GM12891 (cell line): ENCODE measurements around the gene SPRED2.

Experiments
- PAX5 ChIP-seq: IDR thresholded peaks from 2 replicates; pipeline ENCODE4 v1.6.1; 2011; ENCODE audit warnings: low read length, moderate library complexity, mild to moderate bottlenecking; ENCODE audit not compliant: insufficient read depth, severe bottlenecking
- POLR2A ChIP-seq: IDR thresholded peaks from 2 replicates; pipeline ENCODE4 v1.6.1; 2011; ENCODE audit warnings: low read depth, low read length, control low read depth
- POLR2AphosphoS5 ChIP-seq: IDR thresholded peaks from 2 replicates; pipeline ENCODE4 v1.6.1; 2011; ENCODE audit warnings: low read depth, low read length, control low read depth
- POU2F2 ChIP-seq: IDR thresholded peaks from 2 replicates; pipeline ENCODE4 v1.6.1; 2011; ENCODE audit warnings: low read depth, mild to moderate bottlenecking, control low read depth, low read length, moderate library complexity
- SPI1 ChIP-seq: IDR thresholded peaks from 2 replicates; pipeline ENCODE4 v1.6.1; 2011; ENCODE audit warnings: low read depth, low read length, control low read depth
- TAF1 ChIP-seq: IDR thresholded peaks from 2 replicates; pipeline ENCODE4 v1.6.1; 2011; ENCODE audit warnings: low read depth, low read length, control low read depth

DNA sequence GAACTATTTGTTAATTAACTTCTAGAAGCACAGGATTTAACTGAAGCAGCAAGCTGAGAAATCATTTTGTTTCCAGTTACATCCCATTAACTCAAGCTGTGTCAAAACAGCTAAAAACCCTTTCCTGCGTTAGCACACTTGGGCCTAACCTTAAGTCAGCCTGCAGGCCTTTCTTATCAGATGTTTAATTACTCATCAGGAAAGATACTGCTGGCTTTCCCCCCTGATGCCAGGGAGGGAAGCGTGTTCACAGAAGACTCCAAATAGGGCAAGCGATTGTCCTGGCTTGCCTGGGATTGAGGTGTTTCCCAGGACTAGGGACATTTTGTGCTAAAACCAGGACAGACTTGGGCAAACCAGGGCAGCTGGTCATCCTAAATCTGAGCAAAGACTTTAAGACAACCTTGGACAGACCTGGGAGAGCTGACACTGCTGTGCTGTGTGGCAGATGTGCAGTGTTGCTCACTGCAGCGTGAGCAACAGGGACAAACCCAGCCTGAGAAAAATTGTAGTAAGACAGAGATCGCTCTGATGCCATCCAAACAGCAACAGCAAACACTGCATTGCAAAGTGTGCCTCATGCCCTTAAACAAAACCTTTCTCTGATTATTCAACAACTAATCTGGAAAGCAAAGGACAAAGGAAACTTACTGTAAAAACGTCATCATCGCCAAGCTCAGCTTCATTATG, 100.9 kb downstream of the SPRED2 start:
- TF ChIP-seq POLR2A (no peak), POLR2AphosphoS5 (no peak), TAF1 (no peak), SPI1 (no peak), PAX5 (no peak), POU2F2 (no peak)
